HEK293 (cell line): ENCODE results near the gene SERPINB6.

Experiments
- KLF16 ChIP-seq: fragments of 450-650 bp; formaldehyde crosslinking; IDR thresholded peaks from 2 replicates; pipeline ENCODE4 v1.5.1; 2017; ENCODE audit warnings: missing biosample characterization, missing genetic modification characterization
- ZBTB20 ChIP-seq: fragments of 450-650 bp; formaldehyde crosslinking; IDR thresholded peaks from 2 replicates; pipeline ENCODE4 v1.5.1; 2016; ENCODE audit warnings: missing biosample characterization, missing genetic modification characterization
- ZNF416 ChIP-seq: fragments of 450-650 bp; formaldehyde crosslinking; IDR thresholded peaks from 2 replicates; pipeline ENCODE4 v1.5.1; 2016; ENCODE audit warnings: missing biosample characterization, missing genetic modification characterization
- ZNF426 ChIP-seq: fragments of 450-650 bp; formaldehyde crosslinking; IDR thresholded peaks from 2 replicates; pipeline ENCODE4 v1.5.1; 2017; ENCODE audit warnings: missing biosample characterization, missing genetic modification characterization, mild to moderate bottlenecking, inconsistent platforms, moderate library complexity
- ZNF664 ChIP-seq: fragments of 450-650 bp; formaldehyde crosslinking; IDR thresholded peaks from 2 replicates; pipeline ENCODE4 v1.5.1; 2016; ENCODE audit warnings: missing biosample characterization, missing genetic modification characterization
- TF ChIP-seq, protein P1 (sequence below): fragments of 450-650 bp; formaldehyde crosslinking; IDR thresholded peaks from 2 replicates; pipeline ENCODE4 v1.5.1; 2016; ENCODE audit warnings: missing biosample characterization, missing genetic modification characterization
- TF ChIP-seq, protein P2 (sequence below): fragments of 450-650 bp; formaldehyde crosslinking; IDR thresholded peaks from 2 replicates; pipeline ENCODE4 v1.5.1; 2016; ENCODE audit warnings: missing biosample characterization, missing genetic modification characterization

GRCh38 chr6:2919886-2920285 lies 51.5 kb downstream of the SERPINB6 start:
- TF ChIP-seq, protein P1, sequence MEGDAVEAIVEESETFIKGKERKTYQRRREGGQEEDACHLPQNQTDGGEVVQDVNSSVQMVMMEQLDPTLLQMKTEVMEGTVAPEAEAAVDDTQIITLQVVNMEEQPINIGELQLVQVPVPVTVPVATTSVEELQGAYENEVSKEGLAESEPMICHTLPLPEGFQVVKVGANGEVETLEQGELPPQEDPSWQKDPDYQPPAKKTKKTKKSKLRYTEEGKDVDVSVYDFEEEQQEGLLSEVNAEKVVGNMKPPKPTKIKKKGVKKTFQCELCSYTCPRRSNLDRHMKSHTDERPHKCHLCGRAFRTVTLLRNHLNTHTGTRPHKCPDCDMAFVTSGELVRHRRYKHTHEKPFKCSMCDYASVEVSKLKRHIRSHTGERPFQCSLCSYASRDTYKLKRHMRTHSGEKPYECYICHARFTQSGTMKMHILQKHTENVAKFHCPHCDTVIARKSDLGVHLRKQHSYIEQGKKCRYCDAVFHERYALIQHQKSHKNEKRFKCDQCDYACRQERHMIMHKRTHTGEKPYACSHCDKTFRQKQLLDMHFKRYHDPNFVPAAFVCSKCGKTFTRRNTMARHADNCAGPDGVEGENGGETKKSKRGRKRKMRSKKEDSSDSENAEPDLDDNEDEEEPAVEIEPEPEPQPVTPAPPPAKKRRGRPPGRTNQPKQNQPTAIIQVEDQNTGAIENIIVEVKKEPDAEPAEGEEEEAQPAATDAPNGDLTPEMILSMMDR (tag by site-specific recombination): no peak
- no peak for TF ChIP-seq ZNF426
- TF ChIP-seq ZBTB20 (tag by site-specific recombination): no peak
- no peak for TF ChIP-seq KLF16
- no peak for TF ChIP-seq ZNF416 (tag by site-specific recombination)
- TF ChIP-seq ZNF664 (tag by site-specific recombination): no peak
- TF ChIP-seq, protein P2, sequence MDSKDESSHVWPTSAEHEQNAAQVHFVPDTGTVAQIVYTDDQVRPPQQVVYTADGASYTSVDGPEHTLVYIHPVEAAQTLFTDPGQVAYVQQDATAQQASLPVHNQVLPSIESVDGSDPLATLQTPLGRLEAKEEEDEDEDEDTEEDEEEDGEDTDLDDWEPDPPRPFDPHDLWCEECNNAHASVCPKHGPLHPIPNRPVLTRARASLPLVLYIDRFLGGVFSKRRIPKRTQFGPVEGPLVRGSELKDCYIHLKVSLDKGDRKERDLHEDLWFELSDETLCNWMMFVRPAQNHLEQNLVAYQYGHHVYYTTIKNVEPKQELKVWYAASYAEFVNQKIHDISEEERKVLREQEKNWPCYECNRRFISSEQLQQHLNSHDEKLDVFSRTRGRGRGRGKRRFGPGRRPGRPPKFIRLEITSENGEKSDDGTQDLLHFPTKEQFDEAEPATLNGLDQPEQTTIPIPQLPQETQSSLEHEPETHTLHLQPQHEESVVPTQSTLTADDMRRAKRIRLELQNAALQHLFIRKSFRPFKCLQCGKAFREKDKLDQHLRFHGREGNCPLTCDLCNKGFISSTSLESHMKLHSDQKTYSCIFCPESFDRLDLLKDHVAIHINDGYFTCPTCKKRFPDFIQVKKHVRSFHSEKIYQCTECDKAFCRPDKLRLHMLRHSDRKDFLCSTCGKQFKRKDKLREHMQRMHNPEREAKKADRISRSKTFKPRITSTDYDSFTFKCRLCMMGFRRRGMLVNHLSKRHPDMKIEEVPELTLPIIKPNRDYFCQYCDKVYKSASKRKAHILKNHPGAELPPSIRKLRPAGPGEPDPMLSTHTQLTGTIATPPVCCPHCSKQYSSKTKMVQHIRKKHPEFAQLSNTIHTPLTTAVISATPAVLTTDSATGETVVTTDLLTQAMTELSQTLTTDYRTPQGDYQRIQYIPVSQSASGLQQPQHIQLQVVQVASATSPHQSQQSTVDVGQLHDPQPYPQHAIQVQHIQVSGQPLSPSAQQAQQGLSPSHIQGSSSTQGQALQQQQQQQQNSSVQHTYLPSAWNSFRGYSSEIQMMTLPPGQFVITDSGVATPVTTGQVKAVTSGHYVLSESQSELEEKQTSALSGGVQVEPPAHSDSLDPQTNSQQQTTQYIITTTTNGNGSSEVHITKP (tag by site-specific recombination): 0 out of 2 replicates have a peak, but pooled peaks have one; percentile 14
